IMR-90 (cell line): Measurements from ENCODE around the gene C3orf52. TPM values are rescaled to one million over a fixed set of nuclear protein-coding genes. Genes with fewer than 3 reads are reported as not detected.

Experiments used
- ATAC-seq: fragments of 200-7000 bp; cut with Tn5 transposase; 2 replicates; pipeline ENCODE4 v1.9.1; 2020; ENCODE audit warnings: low read depth, mild to moderate bottlenecking, moderate library complexity
- BruUV-seq: library from RNA; stranded (reverse); fragments of 400-500 nt; replicated peaks from 2 replicates; lab custom pipeline; 2021; lab: Mats Ljungman, UMichigan
- CTCF ChIA-PET: fragments of 300-600 bp; formaldehyde crosslinking; extraction: SDS; loops from one replicate; lab custom pipeline; 2021; ENCODE audit warnings: antibody characterized with exemption; lab: Yijun Ruan, JAX
- POLR2A ChIA-PET: fragments of 300-600 bp; sonication (Branson Sonifier 250); formaldehyde crosslinking; loops from one replicate; lab custom pipeline; 2022; ENCODE audit warnings: antibody characterized with exemption; ENCODE audit not compliant: unreplicated experiment; lab: Charles Lee
- DNase-seq: peaks from one replicate; pipeline ENCODE4 v3.0.0; 2013
- H2AFZ ChIP-seq: replicated peaks from 2 replicates; pipeline ENCODE3; 2013; ENCODE audit warnings: low read length, mild to moderate bottlenecking; ENCODE audit not compliant: poor library complexity
- H2AK5ac ChIP-seq: 2 replicates; pipeline ENCODE4 v1.6.1; 2013; ENCODE audit warnings: low read depth, low read length, inconsistent platforms
- H2AK9ac ChIP-seq: replicated peaks from 2 replicates; pipeline ENCODE3; 2013; ENCODE audit warnings: mild to moderate bottlenecking, low read depth, low read length, moderate library complexity; ENCODE audit not compliant: poor library complexity
- H2BK120ac ChIP-seq: 2 replicates; pipeline ENCODE4 v1.6.1; 2013; ENCODE audit warnings: low read depth, low read length, inconsistent platforms
- H2BK15ac ChIP-seq: 3 replicates; pipeline ENCODE4 v1.6.1; 2013; ENCODE audit warnings: low read depth, low read length, inconsistent platforms
- H2BK20ac ChIP-seq: 2 replicates; pipeline ENCODE4 v1.6.1; 2013; ENCODE audit warnings: low read depth, mild to moderate bottlenecking, inconsistent platforms, low read length, moderate library complexity
- H2BK5ac ChIP-seq: 2 replicates; pipeline ENCODE4 v1.6.1; 2013; ENCODE audit warnings: mild to moderate bottlenecking, low read depth, low read length, inconsistent platforms; ENCODE audit not compliant: poor library complexity, severe bottlenecking
- H3K14ac ChIP-seq: replicated peaks from 2 replicates; pipeline ENCODE4 v1.6.1; 2013; ENCODE audit warnings: low read depth, low read length, inconsistent platforms
- H3K18ac ChIP-seq: 2 replicates; pipeline ENCODE4 v1.6.1; 2013; ENCODE audit warnings: low read depth, low read length, control low read depth
- H3K23ac ChIP-seq: 2 replicates; pipeline ENCODE4 v1.6.1; 2013; ENCODE audit warnings: low read depth, low read length, inconsistent platforms
- H3K27ac ChIP-seq: 2 replicates; pipeline ENCODE4 v1.5.1; 2013; ENCODE audit warnings: mild to moderate bottlenecking, control low read depth, low read length; ENCODE audit not compliant: insufficient read depth
- H3K27me3 ChIP-seq: 2 replicates; pipeline ENCODE4 v1.6.1; 2013; ENCODE audit warnings: low read length; ENCODE audit not compliant: control insufficient read depth, insufficient read depth
- H3K36me3 ChIP-seq: 2 replicates; pipeline ENCODE4 v1.6.1; 2013; ENCODE audit warnings: low read length, mixed read lengths; ENCODE audit not compliant: control insufficient read depth, insufficient read depth
- H3K4ac ChIP-seq: 2 replicates; pipeline ENCODE4 v1.6.1; 2013; ENCODE audit warnings: low read depth, low read length, inconsistent platforms
- H3K4me1 ChIP-seq: 2 replicates; pipeline ENCODE4 v1.6.1; 2013; ENCODE audit warnings: low read length, mixed read lengths; ENCODE audit not compliant: control insufficient read depth, insufficient read depth
- H3K4me2 ChIP-seq: 2 replicates; pipeline ENCODE4 v1.6.1; 2013; ENCODE audit warnings: low read depth, mild to moderate bottlenecking, control low read depth, low read length, moderate library complexity
- H3K4me3 ChIP-seq: 2 replicates; pipeline ENCODE4 v1.5.1; 2013; ENCODE audit warnings: low read depth, mild to moderate bottlenecking, control low read depth, low read length, moderate library complexity; ENCODE audit not compliant: insufficient read depth
- H3K56ac ChIP-seq: 2 replicates; pipeline ENCODE4 v1.6.1; 2013; ENCODE audit warnings: low read length, inconsistent platforms; ENCODE audit not compliant: insufficient read depth; ENCODE audit errors: extremely low read depth
- H3K79me1 ChIP-seq, 2 experiments: 2 replicates each; pipeline ENCODE4 v1.6.1; 2013; ENCODE audit warnings: low read length in 2 of 2, inconsistent platforms in 1 of 2, low read depth in 1 of 2
- H3K9ac ChIP-seq: 2 replicates; pipeline ENCODE4 v1.6.1; 2013; ENCODE audit warnings: low read depth, low read length, control low read depth
- H3K9me1 ChIP-seq: 2 replicates; pipeline ENCODE4 v1.6.1; 2013; ENCODE audit warnings: low read length, inconsistent platforms; ENCODE audit not compliant: insufficient read depth
- H3K9me3 ChIP-seq: 2 replicates; pipeline ENCODE4 v1.6.1; 2013; ENCODE audit warnings: low read length; ENCODE audit not compliant: control insufficient read depth, insufficient read depth
- H4K20me1 ChIP-seq: 2 replicates; pipeline ENCODE4 v1.6.1; 2013; ENCODE audit warnings: low read length, inconsistent platforms; ENCODE audit not compliant: insufficient read depth
- H4K5ac ChIP-seq: 2 replicates; pipeline ENCODE4 v1.6.1; 2013; ENCODE audit warnings: mild to moderate bottlenecking, low read depth, low read length, control low read depth
- H4K8ac ChIP-seq, 2 experiments: 2 replicates each; pipeline ENCODE4 v1.6.1; 2013; ENCODE audit warnings: low read depth in 2 of 2, low read length in 2 of 2, control low read depth in 1 of 2, inconsistent platforms in 1 of 2
- H4K91ac ChIP-seq: 2 replicates; pipeline ENCODE4 v1.6.1; 2013; ENCODE audit warnings: low read depth, low read length, inconsistent platforms; ENCODE audit not compliant: insufficient read depth
- BHLHE40 ChIP-seq: fragments of 150-350 bp; IDR thresholded peaks from 2 replicates; pipeline ENCODE4 v1.6.1; 2016; ENCODE audit warnings: mild to moderate bottlenecking, low read depth, low read length
- CEBPB ChIP-seq: IDR thresholded peaks from 2 replicates; pipeline ENCODE4 v1.6.1; 2012; ENCODE audit warnings: low read depth, low read length, improper control_type of control experiment
- CHD1 ChIP-seq: IDR thresholded peaks from 2 replicates; pipeline ENCODE4 v1.6.1; 2012; ENCODE audit warnings: low read depth, low read length, improper control_type of control experiment
- MAFK ChIP-seq: IDR thresholded peaks from 2 replicates; pipeline ENCODE4 v1.6.1; 2012; ENCODE audit warnings: low read depth, low read length, improper control_type of control experiment
- MAZ ChIP-seq: IDR thresholded peaks from 2 replicates; pipeline ENCODE4 v1.6.1; 2012; ENCODE audit warnings: low read depth, mild to moderate bottlenecking, low read length, improper control_type of control experiment, moderate library complexity, borderline replicate concordance
- MXI1 ChIP-seq: IDR thresholded peaks from 2 replicates; pipeline ENCODE4 v1.6.1; 2012; ENCODE audit warnings: low read depth, mild to moderate bottlenecking, low read length, moderate library complexity, borderline replicate concordance
- NFE2L2 ChIP-seq: fragments of 150-350 bp; IDR thresholded peaks from 2 replicates; pipeline ENCODE4 v1.6.1; 2016; ENCODE audit warnings: low read depth, mild to moderate bottlenecking, low read length
- POLR2A ChIP-seq: IDR thresholded peaks from 2 replicates; pipeline ENCODE4 v1.6.1; 2012; ENCODE audit warnings: mild to moderate bottlenecking, low read depth, low read length
- RAD21 ChIP-seq: IDR thresholded peaks from 2 replicates; pipeline ENCODE4 v1.6.1; 2012; ENCODE audit warnings: low read length, improper control_type of control experiment
- RCOR1 ChIP-seq: IDR thresholded peaks from 2 replicates; pipeline ENCODE4 v1.6.1; 2012; ENCODE audit warnings: mild to moderate bottlenecking, low read length, improper control_type of control experiment; ENCODE audit not compliant: insufficient replicate concordance
- RFX5 ChIP-seq: IDR thresholded peaks from 2 replicates; pipeline ENCODE4 v1.8.0; 2012; ENCODE audit warnings: low read depth, mild to moderate bottlenecking, low read length, moderate library complexity
- SMC3 ChIP-seq: fragments of 150-350 bp; IDR thresholded peaks from 2 replicates; pipeline ENCODE4 v1.6.1; 2016; ENCODE audit warnings: low read depth, mild to moderate bottlenecking, antibody characterized with exemption, low read length, moderate library complexity
- whole genome bisulfite sequencing, 2 experiments: methylation state at CpG; one replicate each; pipeline versions ENCODE4 v1.1.5 to v1.1.7; 2013; ENCODE audit warnings: missing lambda C conversion rate in 2 of 2; ENCODE audit not compliant: insufficient read length in 1 of 2; ENCODE audit errors: extremely low coverage in 2 of 2; 5-methylcytosine and 5-hydroxymethylcytosine counted together
- dilution Hi-C: fragments of 300-500 bp; cut with HindIII; formaldehyde crosslinking; loops from one replicate; pipeline ENCODE4 v1.14.3; 2018; ENCODE audit warnings: low sequenced_read_pairs; ENCODE audit not compliant: unreplicated experiment
- in situ Hi-C: fragments of 300-500 bp; cut with MboI; formaldehyde crosslinking; loops from 3 replicates; pipeline ENCODE4 v1.14.3; 2019; ENCODE audit warnings: low sequenced_read_pairs, inconsistent platforms, mixed read lengths
- intact Hi-C: fragments of 100-400 bp; cut with micrococcal nuclease; formaldehyde crosslinking; loops from 2 replicates; pipeline ENCODE4 v1.10.0; 2022
- polyA plus RNA-seq, 3 experiments: library from polyadenylated mRNA; depleted of rRNA; stranded (reverse); fragments of >200 nt; gene quantifications; 2 replicates each; pipeline ENCODE4 v1.2.3, GENCODE V29; 2012; ENCODE audit warnings: low replicate concordance in 1 of 3
- total RNA-seq: library from RNA; depleted of rRNA; stranded (reverse); fragments of >200 nt; gene quantifications from 2 replicates; pipeline ENCODE4 v1.2.3, GENCODE V29; 2012
- TF ChIP-seq, protein P1 (sequence below): conservative IDR thresholded peaks from 2 replicates; pipeline ENCODE4 v1.5.1; 2012; ENCODE audit warnings: mild to moderate bottlenecking, low read depth, low read length, improper control_type of control experiment
- TF ChIP-seq, protein P2 (sequence below): fragments of 150-350 bp; IDR thresholded peaks from 2 replicates; pipeline ENCODE4 v1.6.1; 2016; ENCODE audit warnings: low read depth, mild to moderate bottlenecking, low read length, moderate library complexity, borderline replicate concordance
- TF ChIP-seq, protein P3 (sequence below): fragments of 150-350 bp; IDR thresholded peaks from 2 replicates; pipeline ENCODE4 v1.6.1; 2017; ENCODE audit warnings: mild to moderate bottlenecking, antibody characterized with exemption, low read length, low read depth

Gene C3orf52
- total and polyA plus RNA-seq, 2 of the 4 experiments (the other 2 are of a cell fraction), result 7.5 to 12.5 TPM

DNA sequence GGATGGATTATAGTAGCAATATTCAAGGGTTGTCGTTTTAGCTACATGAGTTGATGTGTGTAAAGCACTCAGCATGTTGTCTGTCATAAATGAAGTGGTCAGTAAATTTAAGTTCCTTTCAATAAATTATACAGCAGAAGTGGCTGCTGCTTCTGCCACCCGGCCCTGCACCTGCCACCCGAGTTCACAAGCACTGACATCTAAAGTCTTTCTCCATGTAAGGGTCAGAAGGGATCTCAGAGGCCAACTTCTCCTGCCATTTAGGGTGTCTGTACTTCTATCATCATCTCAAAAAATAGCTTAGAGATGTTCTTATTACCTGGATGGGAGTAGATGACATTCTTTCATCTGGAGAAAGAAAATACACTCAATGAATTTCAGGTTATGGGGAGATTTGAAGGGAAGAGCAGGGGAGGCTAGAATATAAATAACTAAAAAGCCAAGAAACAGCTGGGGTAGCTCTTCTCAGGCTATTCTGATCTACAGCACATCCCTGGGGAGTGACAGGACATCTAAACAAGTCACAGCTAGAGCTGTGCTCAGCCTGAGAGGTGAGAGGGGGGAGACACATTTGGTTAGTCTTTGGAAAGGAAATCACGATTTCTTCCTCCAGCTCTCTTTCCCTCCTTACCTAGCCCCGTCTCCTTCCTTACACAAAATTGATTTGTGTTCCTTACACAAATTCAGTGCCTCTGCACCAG, 38.9 kb downstream of the C3orf52 start:
- no peak overlapping the region for H3K4me3 ChIP-seq
- no TSS peak for BruUV-seq
- no peak overlapping the region for H3K4ac ChIP-seq
- POLR2A ChIA-PET, result no interaction called here
- H2AK9ac ChIP-seq, result peak overlapping the region; percentile 12
- H3K36me3 ChIP-seq, result no peaks in the 10 kb centered on the region; the same call in 1 of the 2 replicates
- H3K56ac ChIP-seq, result no peak overlapping the region
- H4K20me1 ChIP-seq, result no peaks in the 10 kb centered on the region
- no peak overlapping the region for H2AK5ac ChIP-seq
- no peak overlapping the region for H2BK20ac ChIP-seq
- no peak overlapping the region for H4K91ac ChIP-seq
- ATAC-seq (no peak), DNase-seq (no peak)
- H3K9me3 ChIP-seq, result no peaks in the 10 kb centered on the region
- dilution Hi-C loops, result no loop called here
- intact Hi-C loops, result no loop called here
- no peak overlapping the region for H3K9ac ChIP-seq
- peaks cover 4% of the 10 kb centered on the region; the same call in 1 of the 2 replicates for H3K4me1 ChIP-seq
- no peak overlapping the region for H3K18ac ChIP-seq
- WGBS, 2 experiments, result no CpG with 5 or more reads among the region's 5 CpGs
- no peak overlapping the region for H2BK15ac ChIP-seq
- no peak overlapping the region for H2BK120ac ChIP-seq
- no peak overlapping the region for H4K5ac ChIP-seq
- no peaks in the 10 kb centered on the region for H3K27me3 ChIP-seq
- H2AFZ ChIP-seq, result no peak overlapping the region
- no peak overlapping the region for H3K14ac ChIP-seq
- H3K4me2 ChIP-seq, result no peak overlapping the region
- no peak overlapping the region for H3K27ac ChIP-seq
- in situ Hi-C loops, result loop anchor here (25.0 kb wide), 1 partner anchor 387 kb away; no protein-coding TSS in a partner anchor
- H3K23ac ChIP-seq, result no peak overlapping the region
- H3K9me1 ChIP-seq, result no peaks in the 10 kb centered on the region; the same call in 1 of the 2 replicates
- H4K8ac ChIP-seq, result no peak overlapping the region
- CTCF ChIA-PET, result interaction anchor here (2.6 kb wide), 1 partner anchor 12 kb away, joined by 7 read pairs; no protein-coding TSS in a partner anchor
- H3K79me1 ChIP-seq, result no peaks in the 10 kb centered on the region; a peak in 2 of 4 replicates
- H2BK5ac ChIP-seq, result no peak overlapping the region
- TF ChIP-seq, protein P1, sequence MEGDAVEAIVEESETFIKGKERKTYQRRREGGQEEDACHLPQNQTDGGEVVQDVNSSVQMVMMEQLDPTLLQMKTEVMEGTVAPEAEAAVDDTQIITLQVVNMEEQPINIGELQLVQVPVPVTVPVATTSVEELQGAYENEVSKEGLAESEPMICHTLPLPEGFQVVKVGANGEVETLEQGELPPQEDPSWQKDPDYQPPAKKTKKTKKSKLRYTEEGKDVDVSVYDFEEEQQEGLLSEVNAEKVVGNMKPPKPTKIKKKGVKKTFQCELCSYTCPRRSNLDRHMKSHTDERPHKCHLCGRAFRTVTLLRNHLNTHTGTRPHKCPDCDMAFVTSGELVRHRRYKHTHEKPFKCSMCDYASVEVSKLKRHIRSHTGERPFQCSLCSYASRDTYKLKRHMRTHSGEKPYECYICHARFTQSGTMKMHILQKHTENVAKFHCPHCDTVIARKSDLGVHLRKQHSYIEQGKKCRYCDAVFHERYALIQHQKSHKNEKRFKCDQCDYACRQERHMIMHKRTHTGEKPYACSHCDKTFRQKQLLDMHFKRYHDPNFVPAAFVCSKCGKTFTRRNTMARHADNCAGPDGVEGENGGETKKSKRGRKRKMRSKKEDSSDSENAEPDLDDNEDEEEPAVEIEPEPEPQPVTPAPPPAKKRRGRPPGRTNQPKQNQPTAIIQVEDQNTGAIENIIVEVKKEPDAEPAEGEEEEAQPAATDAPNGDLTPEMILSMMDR, result no peak
- no peak for TF ChIP-seq BHLHE40
- no peak for TF ChIP-seq RFX5
- no peak for TF ChIP-seq MAZ
- TF ChIP-seq, protein P2, sequence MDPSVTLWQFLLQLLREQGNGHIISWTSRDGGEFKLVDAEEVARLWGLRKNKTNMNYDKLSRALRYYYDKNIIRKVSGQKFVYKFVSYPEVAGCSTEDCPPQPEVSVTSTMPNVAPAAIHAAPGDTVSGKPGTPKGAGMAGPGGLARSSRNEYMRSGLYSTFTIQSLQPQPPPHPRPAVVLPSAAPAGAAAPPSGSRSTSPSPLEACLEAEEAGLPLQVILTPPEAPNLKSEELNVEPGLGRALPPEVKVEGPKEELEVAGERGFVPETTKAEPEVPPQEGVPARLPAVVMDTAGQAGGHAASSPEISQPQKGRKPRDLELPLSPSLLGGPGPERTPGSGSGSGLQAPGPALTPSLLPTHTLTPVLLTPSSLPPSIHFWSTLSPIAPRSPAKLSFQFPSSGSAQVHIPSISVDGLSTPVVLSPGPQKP, result no peak
- no peak for TF ChIP-seq POLR2A
- TF ChIP-seq MXI1, result no peak
- no peak for TF ChIP-seq NFE2L2
- TF ChIP-seq MAFK, result no peak
- no peak for TF ChIP-seq CHD1
- no peak for TF ChIP-seq RAD21
- no peak for TF ChIP-seq CEBPB
- no peak for TF ChIP-seq RCOR1
- TF ChIP-seq SMC3, result no peak
- TF ChIP-seq, protein P3, sequence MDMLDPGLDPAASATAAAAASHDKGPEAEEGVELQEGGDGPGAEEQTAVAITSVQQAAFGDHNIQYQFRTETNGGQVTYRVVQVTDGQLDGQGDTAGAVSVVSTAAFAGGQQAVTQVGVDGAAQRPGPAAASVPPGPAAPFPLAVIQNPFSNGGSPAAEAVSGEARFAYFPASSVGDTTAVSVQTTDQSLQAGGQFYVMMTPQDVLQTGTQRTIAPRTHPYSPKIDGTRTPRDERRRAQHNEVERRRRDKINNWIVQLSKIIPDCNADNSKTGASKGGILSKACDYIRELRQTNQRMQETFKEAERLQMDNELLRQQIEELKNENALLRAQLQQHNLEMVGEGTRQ, result no peak
